ENCODE data around the gene DOK5. TPM values are rescaled to one million over a fixed set of nuclear protein-coding genes. Genes with fewer than 3 reads are reported as not detected.
A peak's percentile ranks its signal among the peaks of the same experiment; 100 is the strongest.

The DOK5 gene
- total and polyA plus RNA-seq, 9 donors: 15.9 to 33.3 (median 21.7) TPM

- 74% methylated on average over 7 of the region's 9 CpGs for whole genome bisulfite sequencing (ENCODE audit: insufficient coverage)
- DNase-seq: no peak
- Histone ChIP-seq H3K27me3 (ENCODE audit: control insufficient read depth, insufficient read depth, low read length) (no peaks in the 10 kb centered on the region), H3K9me3 (replicated peaks; ENCODE audit: control insufficient read depth, low read depth, low read length) (no peaks in the 10 kb centered on the region), H3K4me1 (ENCODE audit: control insufficient read depth, insufficient read depth, low read length) (peaks cover 4% of the 10 kb centered on the region), H3K36me3 (ENCODE audit: control insufficient read depth, insufficient read depth, low read length) (no peaks in the 10 kb centered on the region), H3K27ac (ENCODE audit: low read length) (no peak overlapping the region), H3K4me3 (ENCODE audit: low read length) (no peak overlapping the region)
Measured at GRCh38 chr20:54648421-54649142, 173.2 kb downstream of the DOK5 start.

DNA sequence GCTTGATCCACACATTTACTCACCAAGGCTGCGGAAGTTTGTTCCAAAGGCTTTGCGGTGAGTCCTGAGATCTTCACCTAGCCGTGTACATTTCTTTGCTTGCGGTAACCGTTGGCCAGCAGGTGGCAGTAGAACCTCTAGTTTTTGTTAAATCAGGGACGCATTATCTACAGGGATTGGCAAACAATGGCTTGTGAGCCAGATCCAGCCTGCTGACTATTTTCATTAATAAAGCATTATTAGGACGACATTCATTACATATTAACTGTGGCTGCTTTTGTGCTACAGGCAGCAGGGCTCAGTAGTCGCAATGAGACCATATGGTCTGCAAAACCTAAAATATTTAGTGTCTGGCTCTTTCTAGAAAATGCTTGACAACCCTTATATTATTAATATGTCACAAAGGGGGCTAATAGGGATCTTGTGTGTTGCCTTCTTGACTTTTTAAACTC, 174.1 kb downstream of the DOK5 start:
- 4% methylated on average over 5 of the region's 8 CpGs for WGBS (ENCODE audit: insufficient coverage)
- no peaks in the 10 kb centered on the region for H3K27me3 ChIP-seq (ENCODE audit: control insufficient read depth, insufficient read depth, low read length)
- DNase-seq: peak; percentile 78
- no peaks in the 10 kb centered on the region for H3K9me3 ChIP-seq (replicated peaks; ENCODE audit: control insufficient read depth, low read depth, low read length)
- no peak overlapping the region for H3K4me3 ChIP-seq (ENCODE audit: low read length)
- no peak overlapping the region for H3K27ac ChIP-seq (ENCODE audit: low read length)
- H3K4me1 ChIP-seq (ENCODE audit: control insufficient read depth, insufficient read depth, low read length): no peaks in the 10 kb centered on the region
- no peaks in the 10 kb centered on the region for H3K36me3 ChIP-seq (ENCODE audit: control insufficient read depth, insufficient read depth, low read length)

GRCh38 chr20:54650052-54650719, 174.8 kb downstream of the DOK5 start:
- Histone ChIP-seq H3K4me3 (ENCODE audit: low read length) (no peak overlapping the region), H3K27me3 (ENCODE audit: control insufficient read depth, insufficient read depth, low read length) (no peaks in the 10 kb centered on the region), H3K9me3 (replicated peaks; ENCODE audit: control insufficient read depth, low read depth, low read length) (no peaks in the 10 kb centered on the region), H3K27ac (ENCODE audit: low read length) (no peak overlapping the region), H3K36me3 (ENCODE audit: control insufficient read depth, insufficient read depth, low read length) (no peaks in the 10 kb centered on the region), H3K4me1 (ENCODE audit: control insufficient read depth, insufficient read depth, low read length) (no peaks in the 10 kb centered on the region)
- no peak for DNase-seq
- WGBS (ENCODE audit: insufficient coverage): no CpG with 5 or more reads among the region's 4 CpGs

DNA sequence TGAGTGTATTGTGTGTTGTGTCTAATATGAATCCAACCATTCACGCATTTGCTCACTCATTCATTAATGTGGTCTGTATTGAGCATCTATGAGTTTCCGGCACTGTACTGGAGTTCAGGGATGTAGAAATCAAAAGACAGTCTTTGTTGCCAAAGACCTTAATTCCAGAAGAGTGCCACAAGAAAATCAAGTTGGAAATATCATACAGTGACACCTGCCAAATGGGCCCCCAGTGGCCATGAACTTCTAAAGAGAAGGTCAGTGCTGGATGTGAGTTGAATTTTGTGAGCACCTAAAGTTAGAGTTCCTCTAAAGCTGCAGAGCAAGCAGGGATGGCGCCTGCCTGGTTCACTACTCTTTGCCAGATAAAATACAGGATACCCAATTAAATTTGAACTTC, 175.9 kb downstream of the DOK5 start:
- Histone ChIP-seq H3K27ac (ENCODE audit: low read length) (no peak overlapping the region), H3K4me1 (ENCODE audit: control insufficient read depth, insufficient read depth, low read length) (no peaks in the 10 kb centered on the region), H3K9me3 (replicated peaks; ENCODE audit: control insufficient read depth, low read depth, low read length) (no peaks in the 10 kb centered on the region), H3K27me3 (ENCODE audit: control insufficient read depth, insufficient read depth, low read length) (no peaks in the 10 kb centered on the region), H3K4me3 (ENCODE audit: low read length) (no peak overlapping the region), H3K36me3 (ENCODE audit: control insufficient read depth, insufficient read depth, low read length) (no peaks in the 10 kb centered on the region)
- DNase-seq: no peak
- WGBS (ENCODE audit: insufficient coverage): no CpG with 5 or more reads among the region's 3 CpGs

DNA sequence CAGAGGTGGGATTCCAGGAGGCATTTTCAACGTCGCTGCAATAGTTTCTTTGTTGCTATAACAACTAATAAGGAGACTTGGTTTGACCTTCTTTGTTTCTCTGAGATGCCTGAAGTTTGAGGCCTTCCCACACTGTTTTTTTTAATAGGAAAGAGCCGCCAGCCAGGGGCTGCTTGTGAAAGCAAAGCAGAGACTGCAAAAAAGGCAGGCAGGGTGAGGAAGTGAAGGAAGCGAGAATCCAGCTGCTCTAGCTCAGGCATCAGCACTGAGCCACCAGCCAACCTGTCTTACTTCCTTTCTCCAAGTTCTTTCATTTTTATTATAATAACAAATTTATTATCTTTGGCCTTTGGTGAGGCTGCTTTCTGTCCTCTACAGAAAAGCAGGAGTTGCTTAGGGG, 179.1 kb downstream of the DOK5 start:
- DNase-seq: peak; percentile 13
- Histone ChIP-seq H3K36me3 (ENCODE audit: control insufficient read depth, insufficient read depth, low read length) (no peaks in the 10 kb centered on the region), H3K4me3 (ENCODE audit: low read length) (no peak overlapping the region), H3K4me1 (ENCODE audit: control insufficient read depth, insufficient read depth, low read length) (no peaks in the 10 kb centered on the region), H3K27ac (ENCODE audit: low read length) (no peak overlapping the region), H3K27me3 (ENCODE audit: control insufficient read depth, insufficient read depth, low read length) (no peaks in the 10 kb centered on the region), H3K9me3 (replicated peaks; ENCODE audit: control insufficient read depth, low read depth, low read length) (no peaks in the 10 kb centered on the region)
- WGBS (ENCODE audit: insufficient coverage): no CpG with 5 or more reads among the region's 4 CpGs

GRCh38 chr20:54657268-54657826, 182.0 kb downstream of the DOK5 start:
- H3K27ac ChIP-seq (ENCODE audit: low read length): no peak overlapping the region
- no peaks in the 10 kb centered on the region for H3K9me3 ChIP-seq (replicated peaks; ENCODE audit: control insufficient read depth, low read depth, low read length)
- no peak for DNase-seq
- no peak overlapping the region for H3K4me3 ChIP-seq (ENCODE audit: low read length)
- H3K4me1 ChIP-seq (ENCODE audit: control insufficient read depth, insufficient read depth, low read length): no peaks in the 10 kb centered on the region
- peaks cover 2% of the 10 kb centered on the region for H3K27me3 ChIP-seq (ENCODE audit: control insufficient read depth, insufficient read depth, low read length)
- no CpG with 5 or more reads among the region's 2 CpGs for WGBS (ENCODE audit: insufficient coverage)
- no peaks in the 10 kb centered on the region for H3K36me3 ChIP-seq (ENCODE audit: control insufficient read depth, insufficient read depth, low read length)

DNA sequence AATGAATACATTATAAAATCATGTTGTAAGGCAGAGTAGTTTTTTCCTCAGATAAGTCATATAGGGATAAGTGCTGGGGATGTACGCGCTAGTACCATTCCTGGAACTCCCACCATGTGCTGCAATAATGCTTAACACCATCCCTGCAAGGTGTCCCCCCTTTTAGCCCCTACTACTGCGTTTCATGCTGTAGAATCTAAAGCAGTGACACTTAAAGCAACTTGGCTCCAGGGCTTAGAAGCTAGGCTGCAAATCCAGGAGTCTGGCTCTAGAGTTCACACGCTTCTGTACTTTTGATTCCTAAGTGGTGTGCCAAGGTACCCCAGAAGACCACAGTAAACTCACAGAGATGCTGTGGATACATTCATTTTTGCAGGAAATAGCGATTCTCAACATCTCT, 183.1 kb downstream of the DOK5 start:
- Histone ChIP-seq H3K4me3 (ENCODE audit: low read length) (no peak overlapping the region), H3K9me3 (replicated peaks; ENCODE audit: control insufficient read depth, low read depth, low read length) (no peaks in the 10 kb centered on the region), H3K36me3 (ENCODE audit: control insufficient read depth, insufficient read depth, low read length) (no peaks in the 10 kb centered on the region), H3K4me1 (ENCODE audit: control insufficient read depth, insufficient read depth, low read length) (no peaks in the 10 kb centered on the region), H3K27me3 (ENCODE audit: control insufficient read depth, insufficient read depth, low read length) (peaks cover 2% of the 10 kb centered on the region), H3K27ac (ENCODE audit: low read length) (no peak overlapping the region)
- WGBS (ENCODE audit: insufficient coverage): 77% methylated on average over 2 of the region's 5 CpGs
- DNase-seq: no peak

GRCh38 chr20:54661265-54661664, 185.9 kb downstream of the DOK5 start:
- Histone ChIP-seq H3K27me3 (ENCODE audit: control insufficient read depth, insufficient read depth, low read length) (peaks cover 2% of the 10 kb centered on the region), H3K4me3 (ENCODE audit: low read length) (no peak overlapping the region), H3K27ac (ENCODE audit: low read length) (no peak overlapping the region), H3K4me1 (ENCODE audit: control insufficient read depth, insufficient read depth, low read length) (no peaks in the 10 kb centered on the region), H3K36me3 (ENCODE audit: control insufficient read depth, insufficient read depth, low read length) (no peaks in the 10 kb centered on the region), H3K9me3 (replicated peaks; ENCODE audit: control insufficient read depth, low read depth, low read length) (no peaks in the 10 kb centered on the region)
- WGBS (ENCODE audit: insufficient coverage): 57% methylated on average over 1 of the region's 3 CpGs
- DNase-seq: no peak

DNA sequence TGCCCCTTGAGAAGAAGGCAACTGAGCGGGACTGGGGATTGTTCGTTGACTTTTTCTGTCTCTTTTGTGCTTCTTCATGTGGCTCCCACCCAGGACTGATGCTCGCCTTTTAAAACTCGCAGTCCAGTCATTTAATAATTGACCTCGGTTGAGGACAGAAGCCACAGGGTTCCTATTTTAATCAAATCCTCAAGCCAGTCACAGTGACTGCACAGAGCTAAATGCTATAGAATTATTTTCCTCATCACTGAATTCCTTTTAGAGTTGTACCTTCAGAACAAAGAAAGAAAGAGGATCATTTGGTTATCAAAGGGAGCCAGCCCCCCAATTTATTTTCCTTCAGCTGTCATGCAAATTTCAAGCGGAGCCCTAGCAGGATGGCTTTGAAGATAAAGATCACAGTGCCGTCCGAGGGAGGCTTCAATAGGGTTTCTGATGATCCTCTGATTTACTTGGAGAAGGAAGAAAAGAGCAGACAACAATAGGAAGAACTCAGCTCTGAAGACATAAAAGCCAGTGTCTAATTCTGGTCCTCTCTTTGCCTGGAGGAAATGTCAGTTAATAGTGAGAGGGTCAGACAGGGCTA, 186.6 kb downstream of the DOK5 start:
- Histone ChIP-seq H3K27me3 (ENCODE audit: control insufficient read depth, insufficient read depth, low read length) (peaks cover 2% of the 10 kb centered on the region), H3K36me3 (ENCODE audit: control insufficient read depth, insufficient read depth, low read length) (no peaks in the 10 kb centered on the region), H3K27ac (ENCODE audit: low read length) (no peak overlapping the region), H3K4me1 (ENCODE audit: control insufficient read depth, insufficient read depth, low read length) (no peaks in the 10 kb centered on the region), H3K4me3 (ENCODE audit: low read length) (no peak overlapping the region), H3K9me3 (replicated peaks; ENCODE audit: control insufficient read depth, low read depth, low read length) (no peaks in the 10 kb centered on the region)
- WGBS (ENCODE audit: insufficient coverage): 57% methylated on average over 7 of the region's 8 CpGs
- no peak for DNase-seq

DNA sequence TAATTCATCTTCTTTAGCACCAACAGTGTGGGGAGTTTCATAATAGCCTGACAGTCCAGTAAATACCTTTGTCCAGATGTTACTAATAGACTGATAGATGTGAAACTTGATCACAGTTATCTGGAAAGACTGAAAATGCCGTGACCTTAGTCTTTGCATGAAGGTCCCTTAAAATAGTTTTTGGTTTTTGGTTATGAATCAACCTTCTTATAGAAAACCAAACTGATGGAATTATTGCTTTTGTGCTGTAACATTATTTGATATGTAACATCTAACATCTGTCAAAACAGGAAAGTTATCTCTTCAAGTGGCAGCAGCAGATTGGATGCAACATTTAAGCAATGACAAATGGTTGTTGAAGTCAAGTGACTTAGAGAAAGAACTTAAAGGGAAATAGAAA, 190.4 kb downstream of the DOK5 start:
- no CpG with 5 or more reads among the region's 1 CpG for WGBS (ENCODE audit: insufficient coverage)
- Histone ChIP-seq H3K27ac (ENCODE audit: low read length) (no peak overlapping the region), H3K4me1 (ENCODE audit: control insufficient read depth, insufficient read depth, low read length) (peaks cover 2% of the 10 kb centered on the region), H3K9me3 (replicated peaks; ENCODE audit: control insufficient read depth, low read depth, low read length) (no peaks in the 10 kb centered on the region), H3K27me3 (ENCODE audit: control insufficient read depth, insufficient read depth, low read length) (peaks cover 2% of the 10 kb centered on the region), H3K36me3 (ENCODE audit: control insufficient read depth, insufficient read depth, low read length) (no peaks in the 10 kb centered on the region), H3K4me3 (ENCODE audit: low read length) (no peak overlapping the region)
- no peak for DNase-seq
